GM10266 (cell line): Measurements from ENCODE around the gene MAOA.
"Not testable (repeated sequence)": the region's sequence is repeated elsewhere in the genome, so short reads cannot be mapped to it uniquely, and the experiment has no call there.

Experiments used
- DNase-seq: peaks from one replicate; pipeline ENCODE4 v3.0.0; 2012; ENCODE audit errors: extremely low spot score
- CTCF ChIP-seq: IDR thresholded peaks from 2 replicates; pipeline ENCODE4 v1.5.1; 2012; ENCODE audit warnings: mild to moderate bottlenecking, low read depth; ENCODE audit not compliant: control insufficient read depth, insufficient read depth; ENCODE audit errors: missing control alignments

Gene MAOA

DNA sequence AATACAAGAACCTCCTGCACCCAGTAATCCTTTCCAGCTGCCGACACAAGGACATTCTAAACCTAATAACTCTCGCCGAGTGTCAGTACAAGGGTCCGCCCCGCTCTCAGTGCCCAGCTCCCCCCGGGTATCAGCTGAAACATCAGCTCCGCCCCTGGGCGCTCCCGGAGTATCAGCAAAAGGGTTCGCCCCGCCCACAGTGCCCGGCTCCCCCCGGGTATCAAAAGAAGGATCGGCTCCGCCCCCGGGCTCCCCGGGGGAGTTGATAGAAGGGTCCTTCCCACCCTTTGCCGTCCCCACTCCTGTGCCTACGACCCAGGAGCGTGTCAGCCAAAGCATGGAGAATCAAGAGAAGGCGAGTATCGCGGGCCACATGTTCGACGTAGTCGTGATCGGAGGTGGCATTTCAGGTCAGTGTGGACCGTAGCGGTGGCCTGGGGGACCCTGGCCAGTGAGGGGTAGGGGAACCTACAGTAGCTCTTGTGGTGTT lies at the start of gene MAOA:
MAOA (plus strand) TSS at position 295 of the 490 bp plus-strand sequence; CDS start at position 338, 43 bp downstream.
- no peak for DNase-seq
- TF ChIP-seq CTCF = no peak

DNA sequence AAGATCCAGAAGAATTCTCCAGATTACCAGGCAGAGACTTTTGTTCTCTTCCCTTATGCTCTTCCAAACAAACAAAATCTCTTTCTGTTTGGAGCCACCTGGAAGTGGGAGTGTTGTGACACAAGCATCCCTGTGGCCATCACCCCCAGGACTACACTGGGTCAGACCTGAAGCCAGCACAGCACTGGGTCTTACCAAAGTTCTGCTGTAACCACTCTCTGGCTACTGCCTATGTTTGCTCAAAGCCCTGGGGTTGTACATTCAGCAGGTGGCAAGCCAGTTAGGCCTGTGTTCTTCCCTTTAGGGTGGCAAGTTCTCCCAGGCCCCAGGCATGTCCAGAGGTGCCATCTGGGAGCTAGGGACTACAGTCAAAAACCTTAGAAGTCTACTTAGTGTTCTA lies 43.7 kb upstream of the MAOA start:
- no peak for TF ChIP-seq CTCF

GRCh38 chrX:43615660-43616059 lies 40.4 kb upstream of the MAOA start:
- no peak for DNase-seq
- no peak for TF ChIP-seq CTCF

More for the DNA sequence above, 43.7 kb upstream of the MAOA start:
- no peak for DNase-seq

- no peak for TF ChIP-seq CTCF
- no peak for DNase-seq
Observed at GRCh38 chrX:43618366-43619205, 37.5 kb upstream of the MAOA start.

DNA sequence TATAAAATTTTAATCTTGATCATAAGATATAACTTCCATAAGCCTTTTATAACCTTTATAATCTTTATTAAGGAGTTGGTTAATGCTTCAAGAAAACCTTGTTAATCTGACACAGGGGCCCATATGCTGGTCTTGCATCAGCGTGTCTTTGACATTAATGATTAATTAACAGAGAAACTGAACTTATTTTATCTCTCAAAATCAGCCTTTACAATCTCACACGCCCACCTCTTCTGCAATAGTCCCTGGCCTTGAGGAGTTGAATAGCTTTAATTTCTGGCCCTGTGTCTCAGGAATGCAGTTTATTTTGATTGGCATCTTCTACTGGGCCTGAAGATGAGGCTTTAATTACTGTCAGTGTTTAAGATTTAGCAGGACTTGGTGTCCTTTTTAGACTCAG lies 36.2 kb upstream of the MAOA start:
- not testable (repeated sequence) for DNase-seq

DNA sequence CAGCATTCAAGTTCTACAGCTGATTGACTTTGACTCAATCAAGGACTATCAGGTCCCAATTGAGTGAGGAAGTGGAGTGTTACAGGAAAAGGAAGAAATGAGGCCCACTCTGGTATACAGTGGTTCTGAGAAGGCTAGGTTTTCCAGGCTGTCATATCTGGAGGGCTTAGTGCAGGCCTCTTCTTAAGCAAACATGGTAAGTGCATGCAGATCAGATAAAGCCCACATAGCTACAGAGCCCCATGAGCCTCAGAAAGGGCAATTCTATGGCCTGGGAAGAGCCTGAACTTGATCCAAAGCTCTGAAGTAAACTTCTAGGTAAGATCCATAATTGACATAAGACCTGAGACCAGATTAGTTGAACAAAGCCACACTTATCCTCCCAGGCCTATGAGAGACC lies 29.0 kb upstream of the MAOA start:
- no peak for TF ChIP-seq CTCF

GRCh38 chrX:43627669-43628068 lies 28.4 kb upstream of the MAOA start:
- no peak for DNase-seq
- TF ChIP-seq CTCF = no peak

More for the DNA sequence above, 29.0 kb upstream of the MAOA start:
- DNase-seq = no peak
